Endothelial cell of umbilical vein (primary cell): ENCODE measurements around the gene AGPAT1. TPM values are rescaled to one million over a fixed set of nuclear protein-coding genes. Genes with fewer than 3 reads are reported as not detected.
A peak's percentile ranks its signal among the peaks of the same experiment; 100 is the strongest.

Source experiments
- BruUV-seq: library from RNA; stranded (reverse); fragments of 400-500 nt; replicated peaks from 2 replicates; lab custom pipeline; 2021; lab: Mats Ljungman, UMichigan
- CTCF ChIA-PET: fragments of 300-600, 350-600 bp; sonication (Branson Sonifier 250); formaldehyde crosslinking; loops from one replicate; lab custom pipeline; 2021; ENCODE audit warnings: antibody characterized with exemption, inconsistent platforms; lab: Charles Lee
- POLR2A ChIA-PET: fragments of 300-600, 350-600 bp; sonication (Branson Sonifier 250); formaldehyde crosslinking; loops from one replicate; lab custom pipeline; 2021; ENCODE audit warnings: antibody characterized with exemption, inconsistent platforms; lab: Charles Lee
- DNase-seq: peaks from one replicate; pipeline ENCODE4 v3.0.0-alpha.2; 2011; ENCODE audit warnings: low read depth, low spot score
- FAIRE-seq: peaks from 2 replicates; lab custom pipeline; 2011; peaks lifted over from hg19 to GRCh38; lab: Jason Lieb, UNC
- H2AFZ ChIP-seq: 2 replicates; pipeline ENCODE4 v1.6.0; 2012; ENCODE audit warnings: low read depth, low read length, control low read depth, inconsistent platforms
- H3K27ac ChIP-seq: 2 replicates; pipeline ENCODE4 v1.5.1; 2011; ENCODE audit warnings: low read depth, mild to moderate bottlenecking, control low read depth, low read length, moderate library complexity; ENCODE audit not compliant: insufficient read depth
- H3K27me3 ChIP-seq, 2 experiments: 2 replicates each; pipeline versions ENCODE4 v1.6.0 to v1.6.1; 2011; ENCODE audit warnings: low read length in 2 of 2, mixed read lengths in 1 of 2; ENCODE audit not compliant: control insufficient read depth in 2 of 2, insufficient read depth in 2 of 2
- H3K36me3 ChIP-seq, 2 experiments: 2 replicates in 1 of 2; 3 replicates in 1 of 2; pipeline ENCODE4 v1.5.1; 2011; ENCODE audit warnings: low read length in 2 of 2, mild to moderate bottlenecking in 1 of 2, moderate library complexity in 1 of 2; ENCODE audit not compliant: control insufficient read depth in 2 of 2, insufficient read depth in 2 of 2; ENCODE audit errors: extremely low read depth in 1 of 2
- H3K4me1 ChIP-seq: 3 replicates; pipeline ENCODE4 v1.5.1; 2011; ENCODE audit warnings: mild to moderate bottlenecking, low read length; ENCODE audit not compliant: control insufficient read depth, insufficient read depth; ENCODE audit errors: extremely low read depth
- H3K4me2 ChIP-seq: 2 replicates; pipeline ENCODE4 v1.6.1; 2011; ENCODE audit warnings: low read length, control low read depth, mixed read lengths; ENCODE audit not compliant: insufficient read depth
- H3K4me3 ChIP-seq, 3 experiments: fragments of 200-600 bp in 1 of 3; sonication (generic), shearing (Covaris generic) in 1 of 3; replicated peaks in 1 of 3; 2 replicates each; pipeline ENCODE4 v1.5.1; 2011 to 2016; ENCODE audit warnings: control low read depth in 3 of 3, low read length in 3 of 3, mild to moderate bottlenecking in 2 of 3, inconsistent platforms in 1 of 3, low read depth in 1 of 3, moderate library complexity in 1 of 3; ENCODE audit not compliant: insufficient read depth in 1 of 3
- H3K79me2 ChIP-seq: 2 replicates; pipeline ENCODE4 v1.6.0; 2012; ENCODE audit warnings: low read length, inconsistent platforms; ENCODE audit not compliant: control insufficient read depth, insufficient read depth
- H3K9ac ChIP-seq: replicated peaks from 2 replicates; pipeline ENCODE3; 2011; ENCODE audit warnings: low read length, control low read depth; ENCODE audit not compliant: insufficient read depth; ENCODE audit errors: extremely low read depth
- H3K9me1 ChIP-seq: replicated peaks from 3 replicates; pipeline ENCODE4 v1.6.0; 2011; ENCODE audit warnings: mild to moderate bottlenecking, low read length; ENCODE audit not compliant: control insufficient read depth, insufficient read depth; ENCODE audit errors: extremely low read depth
- H3K9me3 ChIP-seq: replicated peaks from 2 replicates; pipeline ENCODE4 v1.5.1; 2012; ENCODE audit warnings: low read length, inconsistent platforms; ENCODE audit not compliant: control insufficient read depth, insufficient read depth
- H4K20me1 ChIP-seq: replicated peaks from 2 replicates; pipeline ENCODE3; 2011; ENCODE audit warnings: mild to moderate bottlenecking, low read length; ENCODE audit not compliant: control insufficient read depth, insufficient read depth; ENCODE audit errors: extremely low read depth
- EZH2 ChIP-seq: IDR thresholded peaks from 2 replicates; pipeline ENCODE4 v1.6.1; 2012; ENCODE audit warnings: borderline replicate concordance, low read depth, mild to moderate bottlenecking, moderate library complexity, low read length, inconsistent platforms; ENCODE audit not compliant: severe bottlenecking
- GATA2 ChIP-seq: IDR thresholded peaks from 2 replicates; pipeline ENCODE4 v1.7.0; 2011; ENCODE audit warnings: low read depth, mild to moderate bottlenecking, moderate library complexity, mixed read lengths, low read length; ENCODE audit not compliant: insufficient read length, insufficient read depth
- POLR2A ChIP-seq: IDR thresholded peaks from 2 replicates; pipeline ENCODE4 v1.6.1; 2012; ENCODE audit warnings: low read depth, mild to moderate bottlenecking, control low read depth, low read length
- POLR2AphosphoS5 ChIP-seq: IDR thresholded peaks from 2 replicates; pipeline ENCODE4 v1.6.1; 2012; ENCODE audit warnings: low read depth, mild to moderate bottlenecking, control low read depth, low read length, moderate library complexity; ENCODE audit not compliant: insufficient read depth
- dilution Hi-C: fragments of 300-500 bp; cut with MboI; formaldehyde crosslinking; loops from one replicate; pipeline ENCODE4 v1.15.0; 2019; ENCODE audit warnings: low sequenced_read_pairs; ENCODE audit not compliant: extremely low pct_ligation_motif_present
- intact Hi-C: fragments of 100-400 bp; cut with micrococcal nuclease; formaldehyde crosslinking; loops from one replicate; pipeline ENCODE4 v1.10.0; 2022
- polyA plus RNA-seq, 4 experiments: library from polyadenylated mRNA; depleted of rRNA in 3 of 4; stranded (reverse) in 3 of 4; unstranded in 1 of 4; fragments of >200 nt; gene quantifications; 2 replicates each; pipeline versions ENCODE4 v1.2.1 to v1.2.3, GENCODE V29; 2011 to 2012; ENCODE audit warnings: missing spikeins in 1 of 4
- total RNA-seq: library from RNA; stranded (reverse); gene quantifications from 2 replicates; pipeline ENCODE4 v1.2.3, GENCODE V29; 2021
- TF ChIP-seq, protein P1 (sequence below): IDR thresholded peaks from 2 replicates; pipeline ENCODE4 v1.6.1; 2011; ENCODE audit not compliant: insufficient read depth, insufficient read length

AGPAT1 gene
- total and polyA plus RNA-seq, 2 donors (not counting 3 experiments of a cell fraction or from before 2014, with no cell fraction given): 38.4 to 132 TPM

- no peak overlapping the region for H3K9ac ChIP-seq
- no peaks in the 10 kb centered on the region for H3K79me2 ChIP-seq
- H2AFZ ChIP-seq: no peak overlapping the region
- ChIA-PET POLR2A (no interaction called here), CTCF (interaction anchor here (1.0 kb wide), 1 partner anchor 640 kb away, joined by 3 read pairs; the partner anchor contains the start of gene TAP2)
- H3K4me1 ChIP-seq: peaks cover 19% of the 10 kb centered on the region
- TF ChIP-seq POLR2A (no peak), EZH2 (no peak)
- H3K4me3 ChIP-seq: no peak overlapping the region
- H3K27me3 ChIP-seq: no peaks in the 10 kb centered on the region
- dilution Hi-C loops: no loop called here
- FAIRE-seq: no peak
- H3K36me3 ChIP-seq: peaks cover 2 to 5% of the 10 kb centered on the region in 2 experiments
- H4K20me1 ChIP-seq: no peaks in the 10 kb centered on the region
- BruUV-seq: no TSS peak
- H3K9me1 ChIP-seq: no peaks in the 10 kb centered on the region
- no peaks in the 10 kb centered on the region for H3K9me3 ChIP-seq
- intact Hi-C loops: loop anchor here (10.0 kb wide), 2 partner anchors 154 to 534 kb away; partner anchors contain the start of genes C6orf47, CSNK2B, GPANK1 and LY6G5B
- no peak for DNase-seq
- peak overlapping the region; percentile 13 for H3K27ac ChIP-seq
- H3K4me2 ChIP-seq: no peak overlapping the region
Measured at GRCh38 chr6:32198345-32198696, 22.4 kb upstream of the AGPAT1 start.

DNA sequence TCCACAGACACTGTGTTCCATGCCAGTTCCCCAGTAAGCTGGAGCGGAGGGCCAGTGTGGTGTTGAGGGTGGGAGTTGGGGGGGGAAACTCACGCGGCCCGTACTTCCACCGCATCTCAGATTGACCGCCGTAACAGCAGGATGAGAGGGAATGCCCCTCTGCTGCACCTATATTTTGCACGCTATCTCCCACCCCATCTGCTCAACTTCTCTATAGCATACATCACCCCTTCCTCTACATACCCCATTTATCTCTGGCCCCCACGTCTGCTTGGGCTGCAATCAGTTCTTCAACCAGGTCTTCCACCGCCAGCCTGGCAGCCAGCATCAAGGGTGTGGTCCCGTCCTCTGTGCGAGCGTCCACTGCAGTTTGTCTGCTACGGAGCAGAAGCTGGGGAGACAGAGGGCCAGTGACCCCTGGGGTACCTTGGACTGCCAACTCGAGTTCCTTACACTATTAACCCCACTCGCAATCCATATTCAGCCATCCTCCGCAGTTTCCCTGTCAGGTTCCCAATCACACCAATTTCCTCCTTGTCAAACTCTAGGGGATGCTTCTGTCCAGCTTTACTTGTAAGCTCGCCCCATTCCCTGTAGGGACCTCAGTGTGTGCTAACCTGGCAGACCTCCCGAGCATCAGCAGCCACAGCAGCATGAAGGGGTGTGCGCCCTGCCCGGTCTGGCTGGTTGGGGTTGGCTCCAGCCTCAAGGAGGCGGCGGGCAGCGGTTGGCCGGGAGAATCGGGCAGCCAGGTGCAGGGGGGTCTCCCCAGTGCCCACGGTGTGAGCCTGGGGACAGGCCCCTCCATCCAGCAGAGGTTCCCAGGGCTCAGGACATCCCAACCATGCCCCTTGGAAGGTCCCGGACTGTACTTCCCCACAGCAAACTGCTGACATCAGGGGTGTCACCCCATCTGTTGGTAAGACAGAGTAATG lies 21.1 kb upstream of the AGPAT1 start:
- no peak for TF ChIP-seq POLR2A
- TF ChIP-seq, protein P1, sequence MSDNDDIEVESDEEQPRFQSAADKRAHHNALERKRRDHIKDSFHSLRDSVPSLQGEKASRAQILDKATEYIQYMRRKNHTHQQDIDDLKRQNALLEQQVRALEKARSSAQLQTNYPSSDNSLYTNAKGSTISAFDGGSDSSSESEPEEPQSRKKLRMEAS: no peak
- peak; percentile 48 for TF ChIP-seq POLR2AphosphoS5
- no peak for TF ChIP-seq GATA2
- H3K4me3 ChIP-seq: peak overlapping the region in 2 of 3 experiments; percentile 6 to 48
- peak; percentile 53 for DNase-seq
- intact Hi-C loops (loop anchor here (1.0 to 10.0 kb wide), 5 partner anchors 48 to 532 kb away; partner anchors contain the start of genes C6orf47, CSNK2B, GPANK1 and LY6G5B), dilution Hi-C loops (no loop called here)
- H3K9ac ChIP-seq: peak overlapping the region; percentile 99
- no TSS peak for BruUV-seq
- no peaks in the 10 kb centered on the region for H3K27me3 ChIP-seq
- no peak for FAIRE-seq
- H3K27ac ChIP-seq: peak overlapping the region; percentile 99
- H3K36me3 ChIP-seq: peaks cover 2 to 5% of the 10 kb centered on the region in 2 experiments
- H3K4me1 ChIP-seq: peaks cover 29% of the 10 kb centered on the region
- no peaks in the 10 kb centered on the region for H4K20me1 ChIP-seq
- ChIA-PET CTCF (interaction anchor here (0.9 to 1.6 kb wide), 5 partner anchors 45 to 641 kb away, joined by 3 to 7 read pairs (median 3); partner anchors contain the start of genes PRRT1 and TAP2), POLR2A (interaction anchor here (0.6 to 1.6 kb wide), 3 partner anchors 18 to 48 kb away, joined by 3 to 4 read pairs (median 4); no protein-coding TSS in a partner anchor)
- H3K4me2 ChIP-seq: peak overlapping the region; percentile 13
- no peak overlapping the region for H2AFZ ChIP-seq
- H3K9me1 ChIP-seq: no peaks in the 10 kb centered on the region
- peaks cover 3% of the 10 kb centered on the region for H3K79me2 ChIP-seq
- H3K9me3 ChIP-seq: no peaks in the 10 kb centered on the region
